ENCODE data around the gene SPSB2. TPM values are rescaled to one million over a fixed set of nuclear protein-coding genes. Genes with fewer than 3 reads are reported as not detected.
"Not testable (repeated sequence)": the region's sequence is repeated elsewhere in the genome, so short reads cannot be mapped to it uniquely, and the experiment has no call there.

The SPSB2 gene
- total RNA-seq, 1 experiment from 2014 or later, result 9.2 TPM

DNA sequence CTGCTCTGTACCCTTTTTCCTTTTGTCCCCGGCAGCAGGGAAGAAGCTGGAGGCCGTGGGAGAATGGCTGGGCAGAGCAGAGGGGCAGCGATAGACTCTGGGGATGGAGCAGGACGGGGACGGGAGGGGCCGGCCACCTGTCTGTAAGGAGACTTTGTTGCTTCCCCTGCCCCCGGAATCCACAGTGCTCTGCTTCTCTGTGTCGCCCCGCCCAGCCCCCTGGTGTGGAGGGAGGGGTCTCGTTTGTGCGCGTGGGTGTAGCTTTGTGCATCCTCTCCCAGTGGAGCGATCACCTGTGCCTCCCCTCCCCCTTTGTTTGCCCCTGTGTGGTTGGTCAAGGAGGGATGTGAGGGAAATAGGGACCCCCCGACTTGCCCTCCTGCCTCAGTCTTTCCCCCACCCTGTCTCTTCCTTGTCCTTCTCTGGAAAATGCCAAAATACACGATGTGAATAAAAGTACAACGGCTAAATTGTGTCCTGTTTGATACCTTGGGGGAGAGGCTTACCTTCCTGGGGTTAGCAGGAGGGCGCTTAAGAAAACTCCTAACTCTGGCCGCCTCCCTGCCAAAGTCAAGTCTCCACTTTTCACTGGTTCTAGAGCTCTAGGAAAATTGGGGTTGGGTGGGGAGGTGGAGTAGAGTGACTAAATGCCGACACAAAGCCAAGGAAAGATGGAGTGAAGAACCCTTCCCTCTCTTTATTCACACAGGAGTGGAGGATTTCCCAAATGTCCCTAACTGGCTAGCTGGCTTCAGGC lies 6.8 kb downstream of the SPSB2 start:
- Histone ChIP-seq H2AFZ (ENCODE audit: low read length) (peak overlapping the region; percentile 86), H3K9ac (ENCODE audit: low read length) (0 out of 2 replicates have a peak overlapping the region, but pooled peaks have one; percentile 20), H3K27me3 (ENCODE audit: low read length) (no peaks in the 10 kb centered on the region), H3K36me3 (ENCODE audit: low read depth, low read length) (peaks cover 28% of the 10 kb centered on the region), H3K4me2 (ENCODE audit: low read length) (peak overlapping the region; percentile 98), H3K9me2 (replicated peaks; ENCODE audit: low read length) (no peaks in the 10 kb centered on the region), H3K79me2 (ENCODE audit: low read length) (peaks cover 28% of the 10 kb centered on the region), H3K27ac (ENCODE audit: low read length) (0 out of 2 replicates have a peak overlapping the region, but pooled peaks have one; percentile 9), H4K20me1 (ENCODE audit: low read length) (peaks cover 23% of the 10 kb centered on the region), H3K4me3 (ENCODE audit: low read length) (peak overlapping the region; percentile 73), H3K9me3 (ENCODE audit: low read length) (no peaks in the 10 kb centered on the region), H3K4me1 (ENCODE audit: insufficient read depth, low read length) (peaks cover 30% of the 10 kb centered on the region), H3F3A (ENCODE audit: low read length, unreplicated experiment) (no peaks in the 10 kb centered on the region)
- DNase-seq (no peak), ATAC-seq (no peak)
- POLR2A ChIA-PET (ENCODE audit: unreplicated experiment), result interaction anchor here (0.5 kb wide), 2 partner anchors 7 to 231 kb away, joined by 3 to 16 read pairs; partner anchors contain the start of gene LPAR5
- no peak for TF ChIP-seq EZH2phosphoT487 (IDR thresholded peaks at IDR 0.05; ENCODE audit: borderline replicate concordance, low read length)
- TF ChIP-seq EZH2 (IDR thresholded peaks at IDR 0.05; ENCODE audit: low read length, unreplicated experiment), result no peak
- no peak for TF ChIP-seq CTCF (conservative IDR thresholded peaks at IDR 0.05; ENCODE audit: low read depth, low read length)
- CTCF ChIA-PET, result no interaction called here
- intact Hi-C loops (cut with micrococcal nuclease), result loop anchor here (5.0 kb wide), 1 partner anchor 61 kb away; the partner anchor contains the start of gene ATN1
- BruUV-seq (replicated peaks), result no TSS peak

DNA sequence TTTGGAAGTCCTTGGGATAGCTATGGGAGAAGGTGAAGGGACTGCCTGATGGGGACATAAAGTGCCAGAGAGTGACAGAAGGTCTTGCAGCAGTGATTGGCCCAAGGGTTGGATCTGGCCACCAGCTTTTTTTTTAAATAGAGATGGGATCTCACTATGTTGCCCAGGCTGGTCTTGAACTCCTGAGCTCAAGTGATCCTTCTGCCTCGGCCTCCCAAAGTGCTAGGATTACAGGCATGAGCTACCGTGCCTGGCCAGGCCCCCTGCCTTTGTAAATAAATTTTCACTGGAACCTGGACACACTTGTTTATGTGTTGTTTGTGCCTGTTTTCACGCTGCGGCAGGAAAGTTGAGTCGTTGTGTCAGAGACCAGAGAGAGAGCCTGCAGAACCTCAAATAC lies 7.8 kb downstream of the SPSB2 start:
- intact Hi-C loops (cut with micrococcal nuclease), result loop anchor here (5.0 kb wide), 1 partner anchor 62 kb away; the partner anchor contains the start of gene ATN1
- H3K27me3 ChIP-seq (ENCODE audit: low read length); POLR2A ChIA-PET (ENCODE audit: unreplicated experiment); H3K9me2 ChIP-seq (replicated peaks; ENCODE audit: low read length); H2AFZ ChIP-seq (ENCODE audit: low read length); CTCF ChIA-PET; DNase-seq; ATAC-seq; BruUV-seq (replicated peaks); H3K4me2 ChIP-seq (ENCODE audit: low read length); H3K9me3 ChIP-seq (ENCODE audit: low read length); H3F3A ChIP-seq (ENCODE audit: low read length, unreplicated experiment); H3K4me3 ChIP-seq (ENCODE audit: low read length); H3K27ac ChIP-seq (ENCODE audit: low read length); H3K9ac ChIP-seq (ENCODE audit: low read length): not testable (repeated sequence)
- H3K4me1 ChIP-seq (ENCODE audit: insufficient read depth, low read length), result peaks cover 22% of the 10 kb centered on the region
- H3K79me2 ChIP-seq (ENCODE audit: low read length), result peaks cover 28% of the 10 kb centered on the region
- H3K36me3 ChIP-seq (ENCODE audit: low read depth, low read length), result peaks cover 27% of the 10 kb centered on the region
- peaks cover 21% of the 10 kb centered on the region for H4K20me1 ChIP-seq (ENCODE audit: low read length)

- no peak for ATAC-seq
- intact Hi-C loops (cut with micrococcal nuclease), result no loop called here
- Histone ChIP-seq H3K9me2 (replicated peaks; ENCODE audit: low read length) (no peaks in the 10 kb centered on the region), H3F3A (ENCODE audit: low read length, unreplicated experiment) (no peaks in the 10 kb centered on the region), H2AFZ (ENCODE audit: low read length) (no peak overlapping the region), H3K4me2 (ENCODE audit: low read length) (no peak overlapping the region), H3K9ac (ENCODE audit: low read length) (no peak overlapping the region), H3K4me3 (ENCODE audit: low read length) (no peak overlapping the region), H3K79me2 (ENCODE audit: low read length) (peaks cover 15% of the 10 kb centered on the region), H4K20me1 (ENCODE audit: low read length) (peaks cover 8% of the 10 kb centered on the region), H3K27me3 (ENCODE audit: low read length) (no peaks in the 10 kb centered on the region), H3K9me3 (ENCODE audit: low read length) (no peaks in the 10 kb centered on the region), H3K4me1 (ENCODE audit: insufficient read depth, low read length) (peaks cover 9% of the 10 kb centered on the region), H3K36me3 (ENCODE audit: low read depth, low read length) (peaks cover 15% of the 10 kb centered on the region), H3K27ac (ENCODE audit: low read length) (no peak overlapping the region)
- ChIA-PET POLR2A (ENCODE audit: unreplicated experiment) (no interaction called here), CTCF (no interaction called here)
- DNase-seq, result no peak
- TF ChIP-seq EZH2phosphoT487 (IDR thresholded peaks at IDR 0.05; ENCODE audit: borderline replicate concordance, low read length), result no peak
- TF ChIP-seq EZH2 (IDR thresholded peaks at IDR 0.05; ENCODE audit: low read length, unreplicated experiment), result no peak
- TF ChIP-seq CTCF (conservative IDR thresholded peaks at IDR 0.05; ENCODE audit: low read depth, low read length), result no peak
- no TSS peak for BruUV-seq (replicated peaks)
Measured at GRCh38 chr12:6863586-6864321, 9.3 kb downstream of the SPSB2 start.

All from PC-3 (cell line).